ENCODE data around the gene GOSR2. TPM values are rescaled to one million over a fixed set of nuclear protein-coding genes. Genes with fewer than 3 reads are reported as not detected.

GOSR2 gene
- total RNA-seq, 1 donor from 2014 or later: 62.4 TPM

DNA sequence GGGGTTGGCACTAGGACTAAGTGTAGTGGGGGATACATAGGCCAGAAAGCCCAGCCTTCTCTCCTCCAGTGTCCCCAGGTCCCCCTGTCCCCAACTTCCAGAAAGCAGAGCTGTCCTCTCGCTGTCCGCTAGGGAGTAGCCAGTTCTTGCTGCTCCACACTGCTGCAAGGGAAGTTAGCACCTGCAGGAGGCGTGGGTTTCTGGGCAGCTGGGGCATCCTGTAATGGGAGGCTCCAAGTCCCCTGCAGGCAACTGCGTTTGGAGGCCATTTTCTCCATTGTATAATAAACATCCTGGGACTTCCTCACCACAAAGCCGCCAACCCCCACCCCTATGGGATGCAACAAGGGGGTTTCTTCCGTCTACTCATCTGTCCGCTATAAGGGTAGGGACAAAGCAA, 54.4 kb downstream of the GOSR2 start:
- TF ChIP-seq, protein P1, sequence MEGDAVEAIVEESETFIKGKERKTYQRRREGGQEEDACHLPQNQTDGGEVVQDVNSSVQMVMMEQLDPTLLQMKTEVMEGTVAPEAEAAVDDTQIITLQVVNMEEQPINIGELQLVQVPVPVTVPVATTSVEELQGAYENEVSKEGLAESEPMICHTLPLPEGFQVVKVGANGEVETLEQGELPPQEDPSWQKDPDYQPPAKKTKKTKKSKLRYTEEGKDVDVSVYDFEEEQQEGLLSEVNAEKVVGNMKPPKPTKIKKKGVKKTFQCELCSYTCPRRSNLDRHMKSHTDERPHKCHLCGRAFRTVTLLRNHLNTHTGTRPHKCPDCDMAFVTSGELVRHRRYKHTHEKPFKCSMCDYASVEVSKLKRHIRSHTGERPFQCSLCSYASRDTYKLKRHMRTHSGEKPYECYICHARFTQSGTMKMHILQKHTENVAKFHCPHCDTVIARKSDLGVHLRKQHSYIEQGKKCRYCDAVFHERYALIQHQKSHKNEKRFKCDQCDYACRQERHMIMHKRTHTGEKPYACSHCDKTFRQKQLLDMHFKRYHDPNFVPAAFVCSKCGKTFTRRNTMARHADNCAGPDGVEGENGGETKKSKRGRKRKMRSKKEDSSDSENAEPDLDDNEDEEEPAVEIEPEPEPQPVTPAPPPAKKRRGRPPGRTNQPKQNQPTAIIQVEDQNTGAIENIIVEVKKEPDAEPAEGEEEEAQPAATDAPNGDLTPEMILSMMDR (IDR thresholded peaks at IDR 0.05; ENCODE audit: partially characterized antibody, unreplicated experiment): peak; percentile 36
- peak; percentile 81 for DNase-seq
- Mint-ChIP-seq H3K27ac (ENCODE audit: unreplicated experiment) (peak overlapping the region; percentile 92), H3K4me1 (ENCODE audit: low read depth, unreplicated experiment) (peaks cover 33% of the 10 kb centered on the region), H3K4me3 (ENCODE audit: unreplicated experiment) (peak overlapping the region; percentile 95), H3K27me3 (ENCODE audit: unreplicated experiment) (peaks cover 5% of the 10 kb centered on the region), H3K9me3 (ENCODE audit: unreplicated experiment) (peaks cover 13% of the 10 kb centered on the region), H3K36me3 (ENCODE audit: unreplicated experiment) (no peaks in the 10 kb centered on the region)

- H3K9me3 Mint-ChIP-seq (ENCODE audit: unreplicated experiment): peaks cover 13% of the 10 kb centered on the region
- H3K4me3 Mint-ChIP-seq (ENCODE audit: unreplicated experiment): peak overlapping the region; percentile 95
- peak overlapping the region; percentile 92 for H3K27ac Mint-ChIP-seq (ENCODE audit: unreplicated experiment)
- H3K36me3 Mint-ChIP-seq (ENCODE audit: unreplicated experiment): no peaks in the 10 kb centered on the region
- peak; percentile 44 for DNase-seq
- H3K27me3 Mint-ChIP-seq (ENCODE audit: unreplicated experiment): peaks cover 7% of the 10 kb centered on the region
- TF ChIP-seq, protein P1 (IDR thresholded peaks at IDR 0.05; ENCODE audit: partially characterized antibody, unreplicated experiment): no peak
- H3K4me1 Mint-ChIP-seq (ENCODE audit: low read depth, unreplicated experiment): peaks cover 35% of the 10 kb centered on the region
Measured at GRCh38 chr17:46977750-46978488, 55.0 kb downstream of the GOSR2 start.

GRCh38 chr17:46978489-46979146, 55.7 kb downstream of the GOSR2 start:
- DNase-seq: peak; percentile 39
- Mint-ChIP-seq H3K9me3 (ENCODE audit: unreplicated experiment) (peaks cover 10% of the 10 kb centered on the region), H3K4me3 (ENCODE audit: unreplicated experiment) (peak overlapping the region; percentile 72), H3K36me3 (ENCODE audit: unreplicated experiment) (no peaks in the 10 kb centered on the region), H3K27ac (ENCODE audit: unreplicated experiment) (no peak overlapping the region), H3K4me1 (ENCODE audit: low read depth, unreplicated experiment) (peaks cover 33% of the 10 kb centered on the region), H3K27me3 (ENCODE audit: unreplicated experiment) (peaks cover 8% of the 10 kb centered on the region)
- TF ChIP-seq, protein P1 (IDR thresholded peaks at IDR 0.05; ENCODE audit: partially characterized antibody, unreplicated experiment): no peak

DNA sequence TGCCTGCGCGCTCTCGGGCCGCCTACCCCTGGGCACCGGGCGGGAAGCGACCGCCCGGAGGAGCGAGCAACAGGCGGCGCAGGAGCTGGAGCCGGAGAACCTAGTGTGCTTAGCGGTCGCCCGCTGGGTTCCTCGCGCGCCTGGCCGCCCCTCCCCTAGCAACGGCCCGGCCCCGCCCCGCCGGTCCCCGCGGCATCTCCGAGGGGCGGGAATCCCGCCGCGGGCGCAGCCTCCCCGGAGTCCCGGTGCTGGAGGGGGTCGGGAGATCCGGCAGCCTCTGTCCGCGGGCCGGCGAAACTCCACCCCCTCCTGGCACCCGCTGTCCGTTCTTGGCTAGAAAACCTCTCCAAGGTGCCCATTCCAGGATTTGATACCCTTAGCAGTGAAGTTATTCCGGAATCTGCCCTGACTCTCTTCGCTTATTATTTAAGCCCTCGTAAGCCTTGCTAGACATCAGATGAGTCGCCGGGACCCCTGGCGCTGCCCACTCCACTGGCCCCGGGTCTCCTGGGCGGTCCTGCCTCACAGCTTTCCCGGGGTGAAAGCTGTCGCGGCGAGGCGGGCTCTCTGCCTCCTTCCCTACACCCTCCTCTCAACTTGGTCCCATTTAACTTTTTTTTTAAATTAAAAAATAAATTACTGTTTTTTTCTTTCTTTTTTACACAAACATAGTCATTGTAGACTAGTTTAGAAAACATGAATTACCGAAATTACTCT, 56.3 kb downstream of the GOSR2 start, which contains the start of gene RPRML:
RPRML (minus strand) TSS at position 107 of the 717 bp plus-strand sequence. CDS start 246 bp downstream, outside the sequence.
- Mint-ChIP-seq H3K27me3 (ENCODE audit: unreplicated experiment) (peaks cover 8% of the 10 kb centered on the region), H3K9me3 (ENCODE audit: unreplicated experiment) (peaks cover 10% of the 10 kb centered on the region), H3K36me3 (ENCODE audit: unreplicated experiment) (no peaks in the 10 kb centered on the region), H3K4me1 (ENCODE audit: low read depth, unreplicated experiment) (peaks cover 34% of the 10 kb centered on the region), H3K27ac (ENCODE audit: unreplicated experiment) (peak within 1 kb of the TSS; percentile 92), H3K4me3 (ENCODE audit: unreplicated experiment) (peak within 1 kb of the TSS; percentile 95)
- DNase-seq: peak; percentile 72
- TF ChIP-seq, protein P1 (IDR thresholded peaks at IDR 0.05; ENCODE audit: partially characterized antibody, unreplicated experiment): no peak

All from glutamatergic neuron (in vitro differentiated cells).